ENCODE measurements around the gene ATN1. TPM values are rescaled to one million over a fixed set of nuclear protein-coding genes. Genes with fewer than 3 reads are reported as not detected.

The ATN1 gene
- total and polyA plus RNA-seq, 2 of the 8 experiments (the other 6 are each of a cell fraction or from before 2014, with no cell fraction given): 20.6 to 73.4 TPM

DNA sequence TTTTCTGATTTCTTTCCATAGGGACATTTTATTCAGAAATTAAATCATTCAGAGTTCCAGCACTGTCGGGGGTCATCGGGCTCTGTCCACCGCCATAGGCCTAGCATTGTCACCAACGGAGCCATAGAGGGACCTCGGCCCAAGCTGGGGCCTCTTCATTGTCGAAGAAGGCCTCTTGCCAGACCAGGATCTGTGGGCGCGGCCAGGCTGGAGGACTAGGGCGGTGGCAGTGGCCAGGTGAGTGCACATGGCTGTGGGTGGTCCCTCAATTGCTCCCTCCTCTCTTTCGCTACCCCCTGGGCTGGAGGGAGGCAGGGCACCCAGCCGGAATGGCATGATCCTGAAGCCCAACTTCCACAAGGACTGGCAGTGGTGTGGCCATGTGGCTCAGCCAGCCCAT lies 44.1 kb upstream of the ATN1 start:
- H3K4ac ChIP-seq (replicated peaks; ENCODE audit: insufficient read length, low read depth, low read length): peak overlapping the region; percentile 96
- no peaks in the 10 kb centered on the region for H3K27me3 ChIP-seq (replicated peaks in 1 of 4; ENCODE audit: control insufficient read depth in 3 of 4, extremely low read depth in 1 of 4, insufficient read depth in 3 of 4, low read length in 3 of 4)
- no peak overlapping the region for H2AK5ac ChIP-seq (ENCODE audit: low read depth, low read length)
- peak overlapping the region; percentile 94; the same call in 1 of the 2 replicates for H2BK12ac ChIP-seq (ENCODE audit: low read depth, low read length)
- H3K79me1 ChIP-seq (ENCODE audit: low read depth, low read length): no peaks in the 10 kb centered on the region
- H3K9ac ChIP-seq (replicated peaks in 1 of 4; ENCODE audit: extremely low read depth in 1 of 4, low read depth in 3 of 4, low read length in 3 of 4): no peak overlapping the region
- FAIRE-seq (no peak), DNase-seq (ENCODE audit: low read depth in 1 of 2, low spot score in 2 of 2) (no peak)
- H3K9me3 ChIP-seq (ENCODE audit: insufficient read depth in 2 of 2, low read depth in 1 of 2, low read length in 1 of 2): no peaks in the 10 kb centered on the region
- no peak overlapping the region for H4K5ac ChIP-seq (ENCODE audit: insufficient read length, low read depth, low read length)
- no peak overlapping the region for H3K56ac ChIP-seq (replicated peaks; ENCODE audit: insufficient read length, low read depth, low read length)
- H3K79me2 ChIP-seq (ENCODE audit: control insufficient read depth in 1 of 2, insufficient read depth in 2 of 2, low read length in 2 of 2): no peaks in the 10 kb centered on the region
- H3K27ac ChIP-seq (ENCODE audit: low read depth, low read length): no peak overlapping the region
- peak overlapping the region; percentile 6; the same call in 1 of the 2 replicates for H2BK15ac ChIP-seq (ENCODE audit: low read length)
- H3K36me3 ChIP-seq (ENCODE audit: control insufficient read depth in 2 of 4, insufficient read depth in 4 of 4, low read length in 3 of 4): peaks cover 0 to 20% (median 1%) of the 10 kb centered on the region in 4 experiments; a peak in 4 of 8 replicates
- H2AFZ ChIP-seq (ENCODE audit: low read length): no peak overlapping the region
- H2BK5ac ChIP-seq (ENCODE audit: low read depth, low read length): peak overlapping the region; percentile 15
- ChIA-PET POLR2A (ENCODE audit: partially characterized antibody) (interaction anchor here (0.6 to 5.7 kb wide), 7 partner anchors 11 to 60 kb away, joined by 3 to 50 read pairs (median 7); partner anchors contain the start of genes C12orf57, CDCA3, RNU7-1 and SPSB2), CTCF (ENCODE audit: partially characterized antibody) (interaction anchor here (2.0 to 3.1 kb wide), 3 partner anchors 11 to 41 kb away, joined by 4 to 18 read pairs (median 9); partner anchors contain the start of gene SPSB2)
- H2BK120ac ChIP-seq (replicated peaks; ENCODE audit: low read depth, low read length): peak overlapping the region; percentile 56
- no peak overlapping the region for H3K23ac ChIP-seq (ENCODE audit: insufficient read length)
- no peaks in the 10 kb centered on the region for H4K20me1 ChIP-seq (replicated peaks in 1 of 2; ENCODE audit: control insufficient read depth in 1 of 2, insufficient read depth in 2 of 2, low read length in 2 of 2)
- no peak overlapping the region for H3K4me3 ChIP-seq (ENCODE audit: extremely low read depth in 1 of 4, insufficient read depth in 2 of 4, low read depth in 3 of 4, low read length in 4 of 4)
- H3K4me1 ChIP-seq (replicated peaks in 1 of 4; ENCODE audit: control insufficient read depth in 3 of 4, insufficient read depth in 4 of 4, low read length in 3 of 4): peaks cover 2 to 8% (median 5%) of the 10 kb centered on the region in 4 experiments; a peak in 5 of 7 replicates
- TF ChIP-seq EGR1 (IDR thresholded peaks at IDR 0.05; ENCODE audit: borderline replicate concordance, low read depth, low read length) (no peak), KDM1A (IDR thresholded peaks at IDR 0.05; ENCODE audit: borderline replicate concordance, low read length) (no peak), POU5F1 (IDR thresholded peaks at IDR 0.05; ENCODE audit: low read depth, low read length) (no peak), JUN (IDR thresholded peaks at IDR 0.05; ENCODE audit: low read depth, low read length) (no peak), RFX5 (IDR thresholded peaks at IDR 0.05; ENCODE audit: borderline replicate concordance, low read depth, low read length) (no peak), SAP30 (IDR thresholded peaks at IDR 0.05; ENCODE audit: insufficient read depth, insufficient replicate concordance, low read length) (no peak), SP2 (IDR thresholded peaks at IDR 0.05; ENCODE audit: low read length) (no peak), BCL11A (IDR thresholded peaks at IDR 0.05; ENCODE audit: low read depth in 2 of 2, low read length in 2 of 2) (no peak), CREB1 (IDR thresholded peaks at IDR 0.05) (no peak)
- TF ChIP-seq, protein P1, sequence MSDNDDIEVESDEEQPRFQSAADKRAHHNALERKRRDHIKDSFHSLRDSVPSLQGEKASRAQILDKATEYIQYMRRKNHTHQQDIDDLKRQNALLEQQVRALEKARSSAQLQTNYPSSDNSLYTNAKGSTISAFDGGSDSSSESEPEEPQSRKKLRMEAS (IDR thresholded peaks at IDR 0.05): no peak
- TF ChIP-seq, protein P2, sequence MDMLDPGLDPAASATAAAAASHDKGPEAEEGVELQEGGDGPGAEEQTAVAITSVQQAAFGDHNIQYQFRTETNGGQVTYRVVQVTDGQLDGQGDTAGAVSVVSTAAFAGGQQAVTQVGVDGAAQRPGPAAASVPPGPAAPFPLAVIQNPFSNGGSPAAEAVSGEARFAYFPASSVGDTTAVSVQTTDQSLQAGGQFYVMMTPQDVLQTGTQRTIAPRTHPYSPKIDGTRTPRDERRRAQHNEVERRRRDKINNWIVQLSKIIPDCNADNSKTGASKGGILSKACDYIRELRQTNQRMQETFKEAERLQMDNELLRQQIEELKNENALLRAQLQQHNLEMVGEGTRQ (IDR thresholded peaks at IDR 0.05; ENCODE audit: low read length): no peak
- H3K14ac ChIP-seq (ENCODE audit: insufficient read length): no peak overlapping the region
- H4K91ac ChIP-seq (replicated peaks; ENCODE audit: insufficient read length, low read length): peak overlapping the region; percentile 95
- no peak overlapping the region for H3K4me2 ChIP-seq (ENCODE audit: insufficient read depth in 1 of 2, low read depth in 2 of 2, low read length in 2 of 2)
- no peak overlapping the region for H4K8ac ChIP-seq (ENCODE audit: extremely low read depth, insufficient read depth, low read length)
- H2BK20ac ChIP-seq (ENCODE audit: low read length): peak overlapping the region; percentile 95; the same call in 1 of the 2 replicates
- 90% methylated on average over 11 of the region's 11 CpGs; no CpG with 5 or more reads in 1 of the 2 experiments for WGBS, 2 experiments (ENCODE audit: extremely low coverage in 1 of 2, insufficient coverage in 1 of 2, insufficient read length in 1 of 2, insufficient replicate concordance in 2 of 2, low coverage in 1 of 2, low lambda C conversion rate in 2 of 2, missing lambda C conversion rate in 1 of 2)
- H3K23me2 ChIP-seq (ENCODE audit: low read depth, low read length): no peaks in the 10 kb centered on the region
- no peak overlapping the region for H3K18ac ChIP-seq (ENCODE audit: extremely low read depth, low read length)

Data from H1 (cell line).